GM12878 (cell line): ENCODE measurements around the gene GVQW3. TPM values are rescaled to one million over a fixed set of nuclear protein-coding genes. Genes with fewer than 3 reads are reported as not detected.

ENCODE experiments used
- ATAC-seq: fragments of 200-7000 bp; cut with Tn5 transposase; 3 replicates; pipeline ENCODE4 v1.9.1; 2020; ENCODE audit warnings: mild to moderate bottlenecking, moderate library complexity
- BruUV-seq: library from RNA; stranded (reverse); fragments of 400-500 nt; replicated peaks from 2 replicates; lab custom pipeline; 2021; lab: Mats Ljungman, UMichigan
- CTCF ChIA-PET: fragments of 300-600 bp; sonication (Branson Sonifier 250); formaldehyde crosslinking; extraction: SDS; loops from one replicate; lab custom pipeline; 2021; ENCODE audit warnings: inconsistent platforms; lab: Yijun Ruan, JAX
- POLR2A ChIA-PET: fragments of 350-600 bp; formaldehyde crosslinking; extraction: SDS; loops from one replicate; lab custom pipeline; 2021; ENCODE audit warnings: inconsistent platforms; lab: Charles Lee
- RAD21 ChIA-PET: fragments of 300-600 bp; sonication (Branson Sonifier 250); formaldehyde crosslinking; loops from one replicate; lab custom pipeline; 2023; ENCODE audit warnings: antibody characterized with exemption; ENCODE audit not compliant: unreplicated experiment; lab: Charles Lee
- SMC1A ChIA-PET: fragments of 300-600 bp; sonication (Branson Sonifier 250); formaldehyde crosslinking; loops from one replicate; lab custom pipeline; 2023; ENCODE audit not compliant: unreplicated experiment, uncharacterized antibody; lab: Charles Lee
- DNase-seq: peaks from one replicate; pipeline ENCODE4 v3.0.0-alpha.2; 2011; ENCODE audit warnings: low read depth, low spot score
- FAIRE-seq: peaks from 3 replicates; lab custom pipeline; 2011; peaks lifted over from hg19 to GRCh38; lab: Jason Lieb, UNC
- H2AFZ ChIP-seq: 2 replicates; pipeline ENCODE4 v1.6.0; 2011; ENCODE audit warnings: low read depth, low read length, control low read depth; ENCODE audit not compliant: control insufficient read depth
- H3K27ac ChIP-seq: 2 replicates; pipeline ENCODE4 v1.5.1; 2011; ENCODE audit warnings: control low read depth; ENCODE audit not compliant: control insufficient read depth, insufficient read depth
- H3K27me3 ChIP-seq, 2 experiments: replicated peaks in 1 of 2; 2 replicates each; pipeline versions ENCODE4 v1.6.0 to v1.6.1; 2011; ENCODE audit warnings: low read length in 1 of 2; ENCODE audit not compliant: control insufficient read depth in 2 of 2, insufficient read depth in 2 of 2
- H3K36me3 ChIP-seq, 2 experiments: 2 replicates each; pipeline ENCODE4 v1.5.1; 2011; ENCODE audit warnings: low read length in 1 of 2; ENCODE audit not compliant: control insufficient read depth in 2 of 2, insufficient read depth in 2 of 2
- H3K4me1 ChIP-seq: 2 replicates; pipeline ENCODE4 v1.6.1; 2011; ENCODE audit warnings: mild to moderate bottlenecking, low read length, moderate library complexity, mixed read lengths; ENCODE audit not compliant: control insufficient read depth, insufficient read depth
- H3K4me2 ChIP-seq: 2 replicates; pipeline ENCODE4 v1.6.0; 2011; ENCODE audit warnings: control low read depth; ENCODE audit not compliant: control insufficient read depth, insufficient read depth
- H3K4me3 ChIP-seq: fragments of 200-600 bp; sonication (generic); 2 replicates; pipeline ENCODE4 v1.5.1; 2016
- H3K79me2 ChIP-seq: 2 replicates; pipeline ENCODE4 v1.6.0; 2011; ENCODE audit warnings: low read length; ENCODE audit not compliant: control insufficient read depth, insufficient read depth
- H3K9ac ChIP-seq: 2 replicates; pipeline ENCODE4 v1.8.0; 2011; ENCODE audit warnings: low read length, control low read depth, mixed read lengths; ENCODE audit not compliant: control insufficient read depth, insufficient read depth
- H3K9me3 ChIP-seq: replicated peaks from 3 replicates; pipeline ENCODE4 v1.5.1; 2011; ENCODE audit warnings: mild to moderate bottlenecking, low read length; ENCODE audit not compliant: control insufficient read depth, insufficient read depth
- H4K20me1 ChIP-seq: 2 replicates; pipeline ENCODE4 v1.6.0; 2011; ENCODE audit not compliant: control insufficient read depth, insufficient read depth
- CBX3 ChIP-seq: fragments of 200-600 bp; sonication (generic); IDR thresholded peaks from 2 replicates; pipeline ENCODE4 v1.6.1; 2016; ENCODE audit warnings: low read depth, borderline replicate concordance
- CHD2 ChIP-seq: IDR thresholded peaks from 2 replicates; pipeline ENCODE4 v1.6.1; 2011; ENCODE audit warnings: low read depth, low read length, improper control_type of control experiment, borderline replicate concordance
- DPF2 ChIP-seq: fragments of 450-650 bp; IDR thresholded peaks from 2 replicates; pipeline ENCODE4 v1.6.1; 2017; ENCODE audit warnings: mild to moderate bottlenecking
- EP300 ChIP-seq, 2 experiments: fragments of 150-350 bp in 1 of 2; IDR thresholded peaks; 2 replicates each; pipeline ENCODE4 v1.6.1; 2011 to 2012; ENCODE audit warnings: low read depth in 2 of 2, low read length in 2 of 2, borderline replicate concordance in 1 of 2, improper control_type of control experiment in 1 of 2, inconsistent platforms in 1 of 2; ENCODE audit not compliant: control insufficient read depth in 1 of 2
- IRF5 ChIP-seq: fragments of 450-650 bp; IDR thresholded peaks from 2 replicates; pipeline ENCODE4 v1.6.1; 2017; ENCODE audit warnings: borderline replicate concordance
- JUNB ChIP-seq: IDR thresholded peaks from 2 replicates; pipeline ENCODE4 v1.6.1; 2016; ENCODE audit warnings: antibody characterized with exemption, mild to moderate bottlenecking
- MTA3 ChIP-seq: IDR thresholded peaks from 2 replicates; pipeline ENCODE4 v1.6.1; 2012; ENCODE audit warnings: low read length, inconsistent platforms, borderline replicate concordance
- NFIC ChIP-seq: IDR thresholded peaks from 2 replicates; pipeline ENCODE4 v1.6.1; 2012; ENCODE audit warnings: low read depth, mild to moderate bottlenecking, inconsistent platforms, low read length, moderate library complexity
- NFYB ChIP-seq: IDR thresholded peaks from 2 replicates; pipeline ENCODE4 v1.6.1; 2011; ENCODE audit warnings: low read depth, mild to moderate bottlenecking, low read length, improper control_type of control experiment, moderate library complexity; ENCODE audit not compliant: insufficient read depth
- POLR2A ChIP-seq: IDR thresholded peaks from 2 replicates; pipeline ENCODE4 v1.6.1; 2011; ENCODE audit warnings: low read depth, mild to moderate bottlenecking, low read length
- RELB ChIP-seq: fragments of 450-650 bp; IDR thresholded peaks from 2 replicates; pipeline ENCODE4 v1.6.1; 2017; ENCODE audit warnings: low read depth, mild to moderate bottlenecking, moderate library complexity
- WGBS: methylation state at CpG from one replicate; pipeline ENCODE4 v1.1.6; 2016; ENCODE audit warnings: low lambda C conversion rate; ENCODE audit not compliant: insufficient replicate concordance, insufficient coverage; ENCODE audit errors: missing lambda C conversion rate; 5-methylcytosine and 5-hydroxymethylcytosine counted together
- in situ Hi-C: fragments of 300-500 bp; cut with MboI; formaldehyde crosslinking; loops from 9 replicates; pipeline ENCODE4 v1.14.3; 2018; ENCODE audit warnings: mixed read lengths
- intact Hi-C: fragments of 100-400 bp; cut with micrococcal nuclease; formaldehyde crosslinking; loops from one replicate; pipeline ENCODE4 v1.14.2; 2022; ENCODE audit not compliant: unreplicated experiment
- polyA plus RNA-seq, 11 experiments: library from polyadenylated mRNA; depleted of rRNA in 4 of 11; unstranded in 6 of 11; stranded (reverse) in 5 of 11; fragments of >200 nt; fragmentation: Nextera tagmentation in 4 of 11; fragmentation: Illumina TruSeq in 1 of 11; extraction: Ambion mirVana in 4 of 11; extraction: Trizol in 1 of 11; gene quantifications; 1 replicate in 1 of 11; 2 replicates in 10 of 11; pipeline versions ENCODE4 v1.2.1 to v1.2.3, GENCODE V29; 2011 to 2016; ENCODE audit warnings: inconsistent platforms in 2 of 11, missing spikeins in 2 of 11, low read depth in 1 of 11
- total RNA-seq, 4 experiments: library from RNA; depleted of rRNA in 3 of 4; stranded (reverse); fragments of >200 nt in 3 of 4; fragmentation: Illumina TruSeq in 1 of 4; extraction: Trizol in 1 of 4; gene quantifications; 2 replicates each; pipeline versions ENCODE4 v1.2.1 to v1.2.3, GENCODE V29; 2013 to 2021
- TF ChIP-seq, protein P1 (sequence below): IDR thresholded peaks from 2 replicates; pipeline ENCODE4 v1.6.1; 2011; ENCODE audit warnings: borderline replicate concordance, low read depth, mild to moderate bottlenecking, moderate library complexity, mixed read lengths, low read length; ENCODE audit not compliant: insufficient read depth; ENCODE audit errors: extremely low read length

GVQW3 gene
- total and polyA plus RNA-seq, 10 of the 15 experiments (the other 5 are each of a cell fraction or from before 2014, with no cell fraction given) = 0.13 to 3.3 (median 1.7) TPM

GRCh38 chr11:76408171-76408965 lies 27.2 kb downstream of the GVQW3 start:
- DNase-seq = no peak
- Histone ChIP-seq H3K4me1 (no peaks in the 10 kb centered on the region), H3K4me2 (no peak overlapping the region), H4K20me1 (no peaks in the 10 kb centered on the region), H3K4me3 (no peak overlapping the region), H3K79me2 (no peaks in the 10 kb centered on the region), H3K36me3 (no peaks in the 10 kb centered on the region), H3K27ac (no peak overlapping the region), H3K9me3 (no peaks in the 10 kb centered on the region), H3K27me3 (no peaks in the 10 kb centered on the region; a peak in 2 of 4 replicates), H2AFZ (no peak overlapping the region), H3K9ac (no peak overlapping the region)
- in situ Hi-C loops (no loop called here), intact Hi-C loops (no loop called here)
- CTCF ChIA-PET = interaction anchor here (0.6 kb wide), 1 partner anchor 613 kb away, joined by 3 read pairs; no protein-coding TSS in a partner anchor
- RAD21 ChIA-PET = interaction anchor here (1.2 kb wide), 1 partner anchor 190 kb away, joined by 4 read pairs; no protein-coding TSS in a partner anchor
- POLR2A ChIA-PET = no interaction called here
- SMC1A ChIA-PET = no interaction called here
- TF ChIP-seq DPF2 = no peak
- TF ChIP-seq NFIC = no peak
- TF ChIP-seq IRF5 = no peak
- no peak for TF ChIP-seq POLR2A
- TF ChIP-seq MTA3 = no peak
- TF ChIP-seq CBX3 = no peak
- no peak for TF ChIP-seq RELB
- TF ChIP-seq EP300 (IDR thresholded peaks at IDR 0.05; ENCODE audit: borderline replicate concordance in 1 of 2, control insufficient read depth in 1 of 2, low read depth in 2 of 2, low read length in 2 of 2) = no peak
- TF ChIP-seq, protein P1, sequence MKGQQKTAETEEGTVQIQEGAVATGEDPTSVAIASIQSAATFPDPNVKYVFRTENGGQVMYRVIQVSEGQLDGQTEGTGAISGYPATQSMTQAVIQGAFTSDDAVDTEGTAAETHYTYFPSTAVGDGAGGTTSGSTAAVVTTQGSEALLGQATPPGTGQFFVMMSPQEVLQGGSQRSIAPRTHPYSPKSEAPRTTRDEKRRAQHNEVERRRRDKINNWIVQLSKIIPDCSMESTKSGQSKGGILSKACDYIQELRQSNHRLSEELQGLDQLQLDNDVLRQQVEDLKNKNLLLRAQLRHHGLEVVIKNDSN = no peak
- TF ChIP-seq NFYB = no peak
- TF ChIP-seq CHD2 = no peak
- TF ChIP-seq JUNB = no peak
- no TSS peak for BruUV-seq
- no peak for ATAC-seq
- FAIRE-seq = no peak
- WGBS = 46% methylated on average over 7 of the region's 7 CpGs
